Ishikawa (cell line): ENCODE measurements around the gene SERINC5.

Experiments used
- CEBPB ChIP-seq: IDR thresholded peaks from 2 replicates; pipeline ENCODE4 v1.6.1; 2012
- EP300 ChIP-seq: IDR thresholded peaks from 2 replicates; pipeline ENCODE4 v1.6.1; 2012; ENCODE audit warnings: borderline replicate concordance
- RAD21 ChIP-seq: IDR thresholded peaks from 2 replicates; pipeline ENCODE4 v1.6.1; 2012; ENCODE audit warnings: low read depth
- TEAD4 ChIP-seq: IDR thresholded peaks from 2 replicates; pipeline ENCODE4 v1.6.1; 2012

GRCh38 chr5:80069918-80070318 lies 185.9 kb downstream of the SERINC5 start:
- TF ChIP-seq CEBPB (no peak), EP300 (no peak), RAD21 (no peak), TEAD4 (no peak)
